GM10248 (cell line): Measurements from ENCODE around the gene PMS2.

Experiments
- CTCF ChIA-PET: fragments of 300-600 bp; sonication (Branson Sonifier 250); formaldehyde crosslinking; extraction: SDS; loops from one replicate; lab custom pipeline; 2021; ENCODE audit warnings: antibody characterized with exemption; lab: Yijun Ruan, JAX
- POLR2A ChIA-PET: fragments of 350-650 bp; sonication (Branson Sonifier 250); formaldehyde crosslinking; extraction: SDS; loops from one replicate; lab custom pipeline; 2020; ENCODE audit warnings: antibody characterized with exemption; lab: Yijun Ruan, JAX
- DNase-seq: peaks from one replicate; pipeline ENCODE4 v3.0.0; 2012; ENCODE audit errors: extremely low spot score
- TF ChIP-seq, protein P1 (sequence below): IDR thresholded peaks from 2 replicates; pipeline ENCODE4 v1.5.1; 2012; ENCODE audit warnings: mild to moderate bottlenecking, low read depth; ENCODE audit errors: extremely low read depth, missing control alignments, control extremely low read depth

Gene PMS2

DNA sequence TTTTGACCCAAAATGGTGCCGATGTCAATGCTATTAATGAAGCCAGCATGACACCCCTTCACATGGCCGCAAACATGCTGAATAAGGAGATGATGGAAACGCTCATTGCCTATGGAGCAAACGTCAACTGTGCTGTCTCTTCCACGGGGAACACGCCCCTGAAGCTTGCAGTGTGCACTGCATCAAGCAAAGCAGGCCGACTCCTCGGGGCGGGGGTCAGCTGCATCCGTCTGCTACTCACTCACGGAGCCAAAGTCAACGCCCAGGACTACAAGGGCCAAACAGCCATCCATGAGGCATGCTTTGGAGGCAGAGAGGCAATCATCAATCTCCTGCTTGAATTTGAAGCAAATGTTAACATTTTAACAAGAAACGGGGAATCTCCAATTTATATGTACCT lies 26.8 kb upstream of the PMS2 start:
- TF ChIP-seq, protein P1, sequence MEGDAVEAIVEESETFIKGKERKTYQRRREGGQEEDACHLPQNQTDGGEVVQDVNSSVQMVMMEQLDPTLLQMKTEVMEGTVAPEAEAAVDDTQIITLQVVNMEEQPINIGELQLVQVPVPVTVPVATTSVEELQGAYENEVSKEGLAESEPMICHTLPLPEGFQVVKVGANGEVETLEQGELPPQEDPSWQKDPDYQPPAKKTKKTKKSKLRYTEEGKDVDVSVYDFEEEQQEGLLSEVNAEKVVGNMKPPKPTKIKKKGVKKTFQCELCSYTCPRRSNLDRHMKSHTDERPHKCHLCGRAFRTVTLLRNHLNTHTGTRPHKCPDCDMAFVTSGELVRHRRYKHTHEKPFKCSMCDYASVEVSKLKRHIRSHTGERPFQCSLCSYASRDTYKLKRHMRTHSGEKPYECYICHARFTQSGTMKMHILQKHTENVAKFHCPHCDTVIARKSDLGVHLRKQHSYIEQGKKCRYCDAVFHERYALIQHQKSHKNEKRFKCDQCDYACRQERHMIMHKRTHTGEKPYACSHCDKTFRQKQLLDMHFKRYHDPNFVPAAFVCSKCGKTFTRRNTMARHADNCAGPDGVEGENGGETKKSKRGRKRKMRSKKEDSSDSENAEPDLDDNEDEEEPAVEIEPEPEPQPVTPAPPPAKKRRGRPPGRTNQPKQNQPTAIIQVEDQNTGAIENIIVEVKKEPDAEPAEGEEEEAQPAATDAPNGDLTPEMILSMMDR: no peak
- ChIA-PET POLR2A (no interaction called here), CTCF (no interaction called here)
- DNase-seq: no peak

- DNase-seq: no peak
- ChIA-PET CTCF (no interaction called here), POLR2A (no interaction called here)
- TF ChIP-seq, protein P1: no peak
These were observed 26.3 kb upstream of the PMS2 start for GRCh38 chr7:6035165-6035564.

DNA sequence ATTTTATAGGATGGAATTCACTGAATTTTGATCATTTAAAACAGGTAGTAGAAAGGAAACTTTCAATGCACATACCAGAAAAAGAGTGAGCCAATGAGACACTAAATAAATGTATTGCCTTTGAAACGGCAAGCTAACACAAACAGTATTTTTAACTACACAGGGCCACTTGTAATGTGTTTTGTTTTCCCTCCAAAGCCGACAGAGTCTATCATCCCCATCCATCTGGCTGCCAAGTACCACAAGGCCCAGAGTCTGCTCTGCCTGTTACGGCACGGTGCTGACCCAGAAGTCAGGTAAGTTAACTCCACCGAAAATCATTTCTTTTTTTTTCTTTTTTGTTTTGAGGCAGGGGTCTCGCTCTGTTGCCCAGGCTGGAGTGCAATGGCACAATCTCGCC lies 23.8 kb upstream of the PMS2 start:
- POLR2A ChIA-PET: no interaction called here
- CTCF ChIA-PET: interaction anchor here (1.4 to 1.5 kb wide), 2 partner anchors 9 to 12 kb away, joined by 4 to 5 read pairs; no protein-coding TSS in a partner anchor
- TF ChIP-seq, protein P1: no peak
- no peak for DNase-seq

DNA sequence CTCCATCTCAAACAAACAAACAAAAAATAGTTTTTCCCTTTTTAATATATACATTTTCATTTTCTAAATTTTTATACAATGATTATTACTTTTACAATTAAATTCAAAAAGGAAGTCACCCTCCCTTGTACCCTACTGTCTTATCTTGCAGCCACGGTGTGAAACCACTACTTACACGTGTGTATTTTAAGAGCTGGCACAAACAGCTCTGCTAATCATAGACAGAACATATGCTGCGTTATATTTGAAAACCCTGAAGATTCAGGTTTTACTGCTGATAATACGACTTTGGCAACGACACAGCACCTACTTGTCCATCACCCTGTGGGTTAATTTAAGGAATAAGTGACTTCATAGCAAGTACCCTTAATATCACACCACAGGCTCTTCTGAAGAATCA lies 23.3 kb upstream of the PMS2 start:
- DNase-seq: no peak
- POLR2A ChIA-PET: no interaction called here
- CTCF ChIA-PET: interaction anchor here (1.4 to 2.2 kb wide), 4 partner anchors 9 to 17 kb away, joined by 4 to 7 read pairs (median 5); no protein-coding TSS in a partner anchor

GRCh38 chr7:6031567-6031966 lies 22.7 kb upstream of the PMS2 start:
- CTCF ChIA-PET: interaction anchor here (1.5 to 2.2 kb wide), 3 partner anchors 11 to 16 kb away, joined by 4 to 7 read pairs (median 5); no protein-coding TSS in a partner anchor
- no peak for DNase-seq
- TF ChIP-seq, protein P1: no peak
- POLR2A ChIA-PET: no interaction called here

More for the DNA sequence above, 23.3 kb upstream of the PMS2 start:
- TF ChIP-seq, protein P1: no peak

DNA sequence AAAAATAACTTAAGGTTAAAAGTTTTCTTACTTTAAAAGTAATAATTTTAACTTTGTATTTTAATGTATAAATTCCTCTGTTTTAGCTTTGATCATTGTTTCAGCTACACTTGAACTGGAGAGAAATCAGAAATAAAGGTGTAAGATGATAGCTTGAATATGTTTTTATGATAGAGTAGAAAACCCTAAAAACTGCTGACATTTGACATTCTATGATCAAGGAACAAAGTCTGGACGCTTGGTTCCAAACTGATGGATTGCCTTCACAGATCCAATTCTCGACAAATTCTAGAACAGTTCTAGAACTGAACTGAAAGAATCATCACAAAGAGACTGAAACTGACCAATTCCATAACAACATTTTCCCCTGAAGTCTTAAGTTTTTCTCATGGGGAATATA lies 22.1 kb upstream of the PMS2 start, which contains the start of gene ANKRD61:
ANKRD61 (plus strand) TSS at position 389 of the 400 bp plus-strand sequence; CDS start at position 389, 0 bp downstream.
- TF ChIP-seq, protein P1: no peak
- CTCF ChIA-PET: interaction anchor here (2.2 kb wide), 2 partner anchors 10 to 15 kb away, joined by 5 to 7 read pairs; no protein-coding TSS in a partner anchor

More for the DNA sequence above, 22.1 kb upstream of the PMS2 start, which contains the start of gene ANKRD61:
- POLR2A ChIA-PET: no interaction called here
- no peak for DNase-seq
